ENCODE data around the gene HSPA12B.
A peak's percentile ranks its signal among the peaks of the same experiment; 100 is the strongest.

GRCh38 chr20:3768342-3769130, 36.1 kb downstream of the HSPA12B start:
- TF ChIP-seq CTCF (conservative IDR thresholded peaks at IDR 0.05) (no peak; the same call in 1 of the 2 replicates), ZFX (IDR thresholded peaks at IDR 0.05) (0 out of 2 replicates have a peak, but pooled peaks have one; percentile 3)
